ENCODE data around the gene IL17C. TPM values are rescaled to one million over a fixed set of nuclear protein-coding genes. Genes with fewer than 3 reads are reported as not detected.

Gene IL17C
- total RNA-seq, 4 donors from 2014 or later, result not detected

GRCh38 chr16:88673716-88674379 lies 35.5 kb downstream of the IL17C start:
- Histone ChIP-seq H3K36me3 (peaks cover 0 to 18% of the 10 kb centered on the region in 2 donors), H3K4me1 (no peaks in the 10 kb centered on the region), H3K27ac (no peak overlapping the region), H3K9me3 (no peaks in the 10 kb centered on the region), H3K4me3 (no peak overlapping the region), H3K27me3 (peaks cover 11% of the 10 kb centered on the region)
- no peak for ATAC-seq
- WGBS, 2 donors (ENCODE audit: low coverage in 1 of 2), result 87% methylated on average over 4 to 5 of the region's 19 CpGs
- TF ChIP-seq EP300 (IDR thresholded peaks at IDR 0.05), result no peak
- TF ChIP-seq POLR2AphosphoS5 (IDR thresholded peaks at IDR 0.05), result no peak
- no peak for TF ChIP-seq CTCF (IDR thresholded peaks at IDR 0.05)
- no peak for TF ChIP-seq POLR2A (IDR thresholded peaks at IDR 0.05)

- Histone ChIP-seq H3K27me3 (peaks cover 40% of the 10 kb centered on the region), H3K27ac (no peak overlapping the region), H3K4me3 (no peak overlapping the region), H3K9me3 (no peaks in the 10 kb centered on the region), H3K4me1 (peaks cover 0 to 6% (median 0%) of the 10 kb centered on the region in 3 donors), H3K36me3 (peaks cover 0 to 18% of the 10 kb centered on the region in 2 donors)
- 100% methylated on average over 3 of the region's 22 CpGs; no CpG with 5 or more reads in 1 of the 2 donors for WGBS, 2 donors (ENCODE audit: low coverage in 1 of 2)
- TF ChIP-seq EP300 (IDR thresholded peaks at IDR 0.05) (no peak), CTCF (IDR thresholded peaks at IDR 0.05) (no peak), POLR2A (IDR thresholded peaks at IDR 0.05) (no peak), POLR2AphosphoS5 (IDR thresholded peaks at IDR 0.05) (no peak)
- no peak for ATAC-seq
Observed at GRCh38 chr16:88676502-88677242, 38.3 kb downstream of the IL17C start.

- no peak for ATAC-seq
- Histone ChIP-seq H3K4me1 (peaks cover 0 to 6% (median 0%) of the 10 kb centered on the region in 3 donors), H3K27me3 (peaks cover 50% of the 10 kb centered on the region), H3K4me3 (no peak overlapping the region), H3K36me3 (peaks cover 0 to 11% of the 10 kb centered on the region in 2 donors), H3K27ac (no peak overlapping the region), H3K9me3 (no peaks in the 10 kb centered on the region)
- 40 to 60% methylated on average over 1 of the region's 13 CpGs for WGBS, 2 donors (ENCODE audit: low coverage in 1 of 2)
- TF ChIP-seq POLR2A (IDR thresholded peaks at IDR 0.05) (no peak), POLR2AphosphoS5 (IDR thresholded peaks at IDR 0.05) (no peak), CTCF (IDR thresholded peaks at IDR 0.05) (no peak), EP300 (IDR thresholded peaks at IDR 0.05) (no peak)
Observed at GRCh38 chr16:88677721-88678120, 39.3 kb downstream of the IL17C start.

GRCh38 chr16:88678224-88678979 lies 40.0 kb downstream of the IL17C start:
- Histone ChIP-seq H3K36me3 (peaks cover 0 to 10% of the 10 kb centered on the region in 2 donors), H3K4me3 (no peak overlapping the region), H3K4me1 (peaks cover 0 to 6% (median 0%) of the 10 kb centered on the region in 3 donors), H3K27ac (no peak overlapping the region), H3K9me3 (no peaks in the 10 kb centered on the region), H3K27me3 (peaks cover 57% of the 10 kb centered on the region)
- TF ChIP-seq POLR2AphosphoS5 (IDR thresholded peaks at IDR 0.05), result no peak
- no peak for TF ChIP-seq POLR2A (IDR thresholded peaks at IDR 0.05)
- no peak for TF ChIP-seq EP300 (IDR thresholded peaks at IDR 0.05)
- no peak for TF ChIP-seq CTCF (IDR thresholded peaks at IDR 0.05)
- no peak for ATAC-seq
- 20% methylated on average over 1 of the region's 32 CpGs; no CpG with 5 or more reads in 1 of the 2 donors for WGBS, 2 donors (ENCODE audit: low coverage in 1 of 2)
